ENCODE measurements around the gene ZSCAN18.

ZSCAN18 gene

GRCh38 chr19:58096884-58097283 lies 1.1 kb downstream of the ZSCAN18 start:
- TF ChIP-seq CTCF (IDR thresholded peaks at IDR 0.05; ENCODE audit: borderline replicate concordance, insufficient read depth, low read depth, low read length), result no peak
- H3K4me3 ChIP-seq (ENCODE audit: low read depth, low read length), result no peak overlapping the region

GRCh38 chr19:58095328-58095727 lies 2.7 kb downstream of the ZSCAN18 start:
- no peak for TF ChIP-seq CTCF (IDR thresholded peaks at IDR 0.05; ENCODE audit: borderline replicate concordance, insufficient read depth, low read depth, low read length)
- no peak overlapping the region for H3K4me3 ChIP-seq (ENCODE audit: low read depth, low read length)

GRCh38 chr19:58093071-58093470 lies 5.0 kb downstream of the ZSCAN18 start:
- TF ChIP-seq CTCF (IDR thresholded peaks at IDR 0.05; ENCODE audit: borderline replicate concordance, insufficient read depth, low read depth, low read length), result no peak
- no peak overlapping the region for H3K4me3 ChIP-seq (ENCODE audit: low read depth, low read length)

- no peak overlapping the region for H3K4me3 ChIP-seq (ENCODE audit: low read depth, low read length)
- no peak for TF ChIP-seq CTCF (IDR thresholded peaks at IDR 0.05; ENCODE audit: borderline replicate concordance, insufficient read depth, low read depth, low read length)
Measured at GRCh38 chr19:58091251-58091995, 6.6 kb downstream of the ZSCAN18 start.

GRCh38 chr19:58089846-58090245 lies 8.2 kb downstream of the ZSCAN18 start:
- TF ChIP-seq CTCF (IDR thresholded peaks at IDR 0.05; ENCODE audit: borderline replicate concordance, insufficient read depth, low read depth, low read length), result no peak
- H3K4me3 ChIP-seq (ENCODE audit: low read depth, low read length), result no peak overlapping the region

- TF ChIP-seq CTCF (IDR thresholded peaks at IDR 0.05; ENCODE audit: borderline replicate concordance, insufficient read depth, low read depth, low read length), result no peak
- no peak overlapping the region for H3K4me3 ChIP-seq (ENCODE audit: low read depth, low read length)
Measured at GRCh38 chr19:58088521-58089052, 9.4 kb downstream of the ZSCAN18 start.
